Measurements from ENCODE around the gene HVCN1.

- TF ChIP-seq CTCF (IDR thresholded peaks at IDR 0.05) (no peak), EZH2 (IDR thresholded peaks at IDR 0.05; ENCODE audit: borderline replicate concordance, insufficient read depth, low read depth, low read length, poor library complexity, severe bottlenecking) (no peak)
Observed at GRCh38 chr12:110616471-110617115, 72.3 kb downstream of the HVCN1 start.
